ENCODE measurements around the gene ZNF516. TPM values are rescaled to one million over a fixed set of nuclear protein-coding genes. Genes with fewer than 3 reads are reported as not detected.

The ZNF516 gene
- total RNA-seq, 1 donor from 2014 or later = 192 TPM

DNA sequence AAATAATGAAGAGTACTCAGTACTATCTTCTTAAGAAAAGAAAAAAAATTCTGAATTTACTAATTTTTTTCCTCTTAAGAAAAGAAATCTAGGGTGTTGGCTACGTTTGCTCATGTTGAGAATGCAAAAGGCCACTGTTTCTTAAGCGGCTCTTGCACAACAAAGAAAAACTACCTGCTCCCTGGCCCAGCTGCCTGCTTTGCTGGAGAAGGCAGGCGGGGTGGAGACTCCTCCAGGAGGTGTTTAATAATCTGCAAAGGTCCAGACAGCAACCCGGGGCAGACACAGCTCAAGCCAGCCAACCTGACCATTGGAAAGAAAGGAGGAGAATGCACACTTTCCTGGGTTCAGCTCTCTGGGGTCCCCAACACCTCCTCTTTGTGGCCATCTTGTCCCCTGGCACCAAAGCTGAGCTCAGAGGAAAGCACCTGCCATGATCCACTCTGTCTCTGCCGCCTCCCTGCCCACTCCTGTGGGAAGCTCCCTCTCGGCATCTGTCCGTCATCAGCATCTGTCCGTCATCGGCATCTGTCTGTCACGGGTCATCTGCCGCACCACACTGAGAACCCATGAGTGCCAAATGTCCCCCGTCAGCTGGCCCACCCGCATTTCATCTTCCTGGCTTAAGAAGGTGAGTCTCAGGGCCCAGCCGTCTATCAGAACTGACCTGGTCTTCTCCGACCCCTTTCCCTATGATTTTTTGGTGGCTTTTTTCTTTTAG lies 11.9 kb downstream of the ZNF516 start:
- TF ChIP-seq, protein P1, sequence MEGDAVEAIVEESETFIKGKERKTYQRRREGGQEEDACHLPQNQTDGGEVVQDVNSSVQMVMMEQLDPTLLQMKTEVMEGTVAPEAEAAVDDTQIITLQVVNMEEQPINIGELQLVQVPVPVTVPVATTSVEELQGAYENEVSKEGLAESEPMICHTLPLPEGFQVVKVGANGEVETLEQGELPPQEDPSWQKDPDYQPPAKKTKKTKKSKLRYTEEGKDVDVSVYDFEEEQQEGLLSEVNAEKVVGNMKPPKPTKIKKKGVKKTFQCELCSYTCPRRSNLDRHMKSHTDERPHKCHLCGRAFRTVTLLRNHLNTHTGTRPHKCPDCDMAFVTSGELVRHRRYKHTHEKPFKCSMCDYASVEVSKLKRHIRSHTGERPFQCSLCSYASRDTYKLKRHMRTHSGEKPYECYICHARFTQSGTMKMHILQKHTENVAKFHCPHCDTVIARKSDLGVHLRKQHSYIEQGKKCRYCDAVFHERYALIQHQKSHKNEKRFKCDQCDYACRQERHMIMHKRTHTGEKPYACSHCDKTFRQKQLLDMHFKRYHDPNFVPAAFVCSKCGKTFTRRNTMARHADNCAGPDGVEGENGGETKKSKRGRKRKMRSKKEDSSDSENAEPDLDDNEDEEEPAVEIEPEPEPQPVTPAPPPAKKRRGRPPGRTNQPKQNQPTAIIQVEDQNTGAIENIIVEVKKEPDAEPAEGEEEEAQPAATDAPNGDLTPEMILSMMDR (IDR thresholded peaks at IDR 0.05; ENCODE audit: partially characterized antibody, unreplicated experiment) = no peak
- peak overlapping the region; percentile 88 for H3K4me3 Mint-ChIP-seq (ENCODE audit: unreplicated experiment)
- H3K27ac Mint-ChIP-seq (ENCODE audit: unreplicated experiment) = peak overlapping the region; percentile 99
- H3K9me3 Mint-ChIP-seq (ENCODE audit: unreplicated experiment) = peaks cover 31% of the 10 kb centered on the region
- peak; percentile 70 for DNase-seq
- H3K4me1 Mint-ChIP-seq (ENCODE audit: low read depth, unreplicated experiment) = peaks cover 79% of the 10 kb centered on the region
- H3K27me3 Mint-ChIP-seq (ENCODE audit: unreplicated experiment) = peaks cover 12% of the 10 kb centered on the region
- peaks cover 4% of the 10 kb centered on the region for H3K36me3 Mint-ChIP-seq (ENCODE audit: unreplicated experiment)

DNA sequence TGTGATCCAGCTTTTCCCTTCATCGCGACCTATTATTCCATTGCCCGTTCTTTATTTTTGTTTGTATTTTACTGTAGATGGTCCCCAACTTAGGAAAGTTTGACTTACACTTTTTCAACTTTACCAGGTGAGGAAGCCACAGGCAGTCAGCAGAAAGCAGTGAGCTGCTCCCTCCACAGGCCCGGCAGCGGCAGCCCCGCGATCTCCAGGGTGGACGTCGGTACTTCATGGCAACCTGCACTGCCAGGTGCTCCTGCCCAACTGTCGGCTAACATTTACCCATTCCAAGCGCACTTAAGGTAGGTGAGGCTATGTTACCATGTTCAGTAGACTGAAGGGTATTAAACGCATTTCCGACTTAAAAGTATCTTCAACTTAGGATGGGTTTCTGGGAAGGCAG lies 12.8 kb downstream of the ZNF516 start:
- Mint-ChIP-seq H3K4me3 (ENCODE audit: unreplicated experiment) (peak overlapping the region; percentile 69), H3K4me1 (ENCODE audit: low read depth, unreplicated experiment) (peaks cover 79% of the 10 kb centered on the region), H3K27ac (ENCODE audit: unreplicated experiment) (peak overlapping the region; percentile 86), H3K36me3 (ENCODE audit: unreplicated experiment) (peaks cover 4% of the 10 kb centered on the region), H3K27me3 (ENCODE audit: unreplicated experiment) (peaks cover 12% of the 10 kb centered on the region), H3K9me3 (ENCODE audit: unreplicated experiment) (peaks cover 27% of the 10 kb centered on the region)
- TF ChIP-seq, protein P1 (IDR thresholded peaks at IDR 0.05; ENCODE audit: partially characterized antibody, unreplicated experiment) = no peak
- no peak for DNase-seq

DNA sequence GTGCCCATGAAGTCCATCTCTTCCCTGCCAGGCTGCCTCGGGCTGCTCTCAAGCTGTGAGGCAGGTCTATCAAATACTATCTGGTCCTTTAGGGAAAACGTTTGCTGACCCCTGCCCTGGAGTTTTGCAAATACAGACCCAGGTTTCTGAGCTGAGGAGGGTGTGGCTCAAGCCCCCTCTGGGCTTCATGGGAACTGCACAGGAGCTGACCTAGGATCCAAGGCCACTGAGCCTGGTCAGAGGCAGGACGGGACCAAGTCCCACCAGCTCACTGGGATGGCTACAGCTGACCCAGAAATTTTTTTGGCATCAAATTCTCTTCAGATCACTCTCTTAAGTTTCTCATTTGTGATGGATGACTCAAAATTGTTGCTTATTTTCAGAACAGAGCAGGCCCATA lies 14.1 kb downstream of the ZNF516 start:
- Mint-ChIP-seq H3K27me3 (ENCODE audit: unreplicated experiment) (peaks cover 10% of the 10 kb centered on the region), H3K4me1 (ENCODE audit: low read depth, unreplicated experiment) (peaks cover 80% of the 10 kb centered on the region), H3K9me3 (ENCODE audit: unreplicated experiment) (peaks cover 22% of the 10 kb centered on the region), H3K36me3 (ENCODE audit: unreplicated experiment) (peaks cover 4% of the 10 kb centered on the region), H3K27ac (ENCODE audit: unreplicated experiment) (peak overlapping the region; percentile 83), H3K4me3 (ENCODE audit: unreplicated experiment) (peak overlapping the region; percentile 13)
- TF ChIP-seq, protein P1 (IDR thresholded peaks at IDR 0.05; ENCODE audit: partially characterized antibody, unreplicated experiment) = peak; percentile 70
- peak; percentile 55 for DNase-seq

DNA sequence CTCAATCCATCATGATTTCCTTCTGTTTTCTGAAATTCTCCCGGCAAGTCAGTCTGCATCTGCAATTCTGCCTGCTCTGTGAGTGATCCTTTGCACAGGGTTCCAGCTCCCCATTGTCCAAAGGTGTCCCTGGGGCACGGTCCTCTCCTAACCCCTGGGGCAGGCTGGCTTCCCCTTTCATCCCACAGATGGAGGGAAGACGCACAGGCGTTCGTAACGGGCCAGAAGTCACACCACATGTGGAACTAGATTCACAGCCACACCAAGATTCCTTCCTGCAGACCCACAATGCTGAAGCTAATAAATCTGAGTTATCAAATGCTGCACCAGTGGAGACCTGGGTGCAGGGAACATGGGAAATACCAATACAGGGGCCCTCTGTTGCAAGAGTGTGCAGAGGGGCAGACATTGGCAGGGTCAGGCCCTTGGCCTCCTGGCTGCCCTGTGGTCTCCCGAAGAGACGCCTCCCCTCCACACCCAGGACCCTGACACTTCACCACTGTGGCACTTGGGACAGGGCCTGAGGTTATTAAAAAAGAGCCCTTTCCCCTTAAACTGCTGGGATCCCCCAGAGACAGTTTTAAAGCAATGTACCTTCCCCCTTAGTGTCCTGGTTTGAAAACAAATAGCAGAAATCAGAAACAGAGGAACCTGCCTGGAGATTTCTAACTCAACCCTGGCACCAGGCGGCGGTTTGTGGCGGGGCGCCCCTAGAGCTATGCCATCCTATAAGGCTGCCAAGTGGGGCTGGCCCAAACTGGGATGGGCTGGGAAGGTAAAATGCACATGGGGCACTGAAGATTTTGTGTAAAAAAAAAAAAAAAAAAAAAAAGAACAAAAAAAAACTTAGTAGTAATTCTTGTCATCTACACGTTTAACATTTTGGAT lies 15.4 kb downstream of the ZNF516 start:
- peak overlapping the region; percentile 79 for H3K27ac Mint-ChIP-seq (ENCODE audit: unreplicated experiment)
- H3K36me3 Mint-ChIP-seq (ENCODE audit: unreplicated experiment) = peaks cover 4% of the 10 kb centered on the region
- TF ChIP-seq, protein P1 (IDR thresholded peaks at IDR 0.05; ENCODE audit: partially characterized antibody, unreplicated experiment) = no peak
- DNase-seq = no peak
- peaks cover 22% of the 10 kb centered on the region for H3K9me3 Mint-ChIP-seq (ENCODE audit: unreplicated experiment)
- H3K4me1 Mint-ChIP-seq (ENCODE audit: low read depth, unreplicated experiment) = peaks cover 74% of the 10 kb centered on the region
- H3K4me3 Mint-ChIP-seq (ENCODE audit: unreplicated experiment) = peak overlapping the region; percentile 74
- peaks cover 10% of the 10 kb centered on the region for H3K27me3 Mint-ChIP-seq (ENCODE audit: unreplicated experiment)

Data from glutamatergic neuron (in vitro differentiated cells).